Esophagus muscularis mucosa (tissue), 4 donors: Measurements from ENCODE around the gene LRP8. TPM values are rescaled to one million over a fixed set of nuclear protein-coding genes. Genes with fewer than 3 reads are reported as not detected.

Experiments
- DNase-seq: peaks from one replicate; pipeline ENCODE4 v3.0.0-alpha.2; 2017; ENCODE audit errors: extremely low spot score
- H3K27ac ChIP-seq, 4 donors: fragments of 200-600 bp; sonication (generic); replicated peaks in 1 of 4; 1 replicate in 3 of 4; 2 replicates in 1 of 4; pipeline ENCODE4 v1.5.1; 2016 to 2019; ENCODE audit warnings: mild to moderate bottlenecking in 1 of 4
- H3K27me3 ChIP-seq, 4 donors: fragments of 200-600 bp; sonication (generic); one replicate each; pipeline versions ENCODE4 v1.5.1 to v1.6.0; 2016 to 2019
- H3K36me3 ChIP-seq, 4 donors: fragments of 200-600 bp; sonication (generic); one replicate each; pipeline ENCODE4 v1.5.1; 2016 to 2019
- H3K4me1 ChIP-seq, 4 donors: fragments of 200-600 bp; sonication (generic); one replicate each; pipeline ENCODE4 v1.5.1; 2016 to 2019
- H3K4me3 ChIP-seq, 4 donors: fragments of 200-600 bp; sonication (generic); 1 replicate in 2 of 4; 2 replicates in 2 of 4; pipeline ENCODE4 v1.5.1; 2016 to 2019; ENCODE audit warnings: mild to moderate bottlenecking in 4 of 4, moderate library complexity in 1 of 4
- H3K9me3 ChIP-seq, 4 donors: fragments of 200-600 bp; sonication (generic); 1 replicate in 3 of 4; 2 replicates in 1 of 4; pipeline ENCODE4 v1.5.1; 2016 to 2019
- EP300 ChIP-seq: sonication (generic); formaldehyde crosslinking; IDR thresholded peaks from one replicate; pipeline ENCODE4 v1.6.1; 2017; ENCODE audit warnings: antibody characterized with exemption
- POLR2A ChIP-seq: fragments of 450-650 bp; IDR thresholded peaks from one replicate; pipeline ENCODE4 v1.6.1; 2017; ENCODE audit warnings: antibody characterized with exemption, moderate library complexity, mild to moderate bottlenecking, low read depth
- POLR2AphosphoS5 ChIP-seq, 2 donors: sonication (generic); formaldehyde crosslinking; IDR thresholded peaks; one replicate each; pipeline ENCODE4 v1.6.1; 2017; ENCODE audit warnings: antibody characterized with exemption in 2 of 2
- WGBS: methylation state at CpG from one replicate; pipeline ENCODE4 v1.1.5; 2018; 5-methylcytosine and 5-hydroxymethylcytosine counted together
- intact Hi-C: fragments of 100-400 bp; cut with DNase I; formaldehyde crosslinking; loops from one replicate; pipeline ENCODE4 v1.15.1; 2023
- total RNA-seq, 4 donors: library from RNA; depleted of rRNA; stranded (reverse); fragments of >200 nt; gene quantifications; one replicate each; pipeline versions ENCODE4 v1.1.0 to v1.2.1, GENCODE V29; 2016
- TF ChIP-seq, protein P1 (sequence below), 3 experiments: fragments of 200-600 bp in 2 of 3; fragments of 450-650 bp in 1 of 3; sonication (generic) in 2 of 3; IDR thresholded peaks; one replicate each; pipeline ENCODE4 v1.5.1; 2017 to 2019; ENCODE audit warnings: antibody characterized with exemption in 3 of 3, mild to moderate bottlenecking in 2 of 3, moderate library complexity in 1 of 3

LRP8 gene
- total RNA-seq, 4 donors from 2014 or later = 0.83 to 6.0 (median 1.9) TPM

DNA sequence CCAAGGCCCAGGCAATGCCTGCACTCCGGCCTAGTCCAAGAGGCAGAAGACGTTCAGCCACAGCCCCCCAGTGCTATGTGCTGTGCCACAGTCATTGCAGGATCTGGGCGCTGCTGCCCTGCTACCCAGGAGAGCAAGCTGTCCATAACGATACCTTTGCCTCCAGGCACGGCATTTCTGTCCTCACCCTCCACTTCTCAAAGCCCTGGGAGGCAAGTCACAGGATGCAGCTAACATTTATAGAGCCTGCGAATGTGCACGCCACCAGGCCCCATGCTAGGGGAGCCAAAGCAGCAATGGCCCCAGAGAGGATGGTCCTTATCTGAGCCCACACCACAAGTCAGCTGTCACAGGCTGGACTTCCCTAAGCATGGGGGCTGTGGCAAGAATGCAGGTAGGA, 13.8 kb downstream of the LRP8 start:
- Histone ChIP-seq H3K27me3 (no peaks in the 10 kb centered on the region), H3K27ac (no peak overlapping the region), H3K4me3 (no peak overlapping the region), H3K9me3 (no peaks in the 10 kb centered on the region), H3K36me3 (no peaks in the 10 kb centered on the region), H3K4me1 (peaks cover 0 to 6% (median 0%) of the 10 kb centered on the region in 4 donors)
- intact Hi-C loops = no loop called here
- TF ChIP-seq POLR2A (no peak), POLR2AphosphoS5 (IDR thresholded peaks at IDR 0.05) (no peak), EP300 (no peak)
- TF ChIP-seq, protein P1, sequence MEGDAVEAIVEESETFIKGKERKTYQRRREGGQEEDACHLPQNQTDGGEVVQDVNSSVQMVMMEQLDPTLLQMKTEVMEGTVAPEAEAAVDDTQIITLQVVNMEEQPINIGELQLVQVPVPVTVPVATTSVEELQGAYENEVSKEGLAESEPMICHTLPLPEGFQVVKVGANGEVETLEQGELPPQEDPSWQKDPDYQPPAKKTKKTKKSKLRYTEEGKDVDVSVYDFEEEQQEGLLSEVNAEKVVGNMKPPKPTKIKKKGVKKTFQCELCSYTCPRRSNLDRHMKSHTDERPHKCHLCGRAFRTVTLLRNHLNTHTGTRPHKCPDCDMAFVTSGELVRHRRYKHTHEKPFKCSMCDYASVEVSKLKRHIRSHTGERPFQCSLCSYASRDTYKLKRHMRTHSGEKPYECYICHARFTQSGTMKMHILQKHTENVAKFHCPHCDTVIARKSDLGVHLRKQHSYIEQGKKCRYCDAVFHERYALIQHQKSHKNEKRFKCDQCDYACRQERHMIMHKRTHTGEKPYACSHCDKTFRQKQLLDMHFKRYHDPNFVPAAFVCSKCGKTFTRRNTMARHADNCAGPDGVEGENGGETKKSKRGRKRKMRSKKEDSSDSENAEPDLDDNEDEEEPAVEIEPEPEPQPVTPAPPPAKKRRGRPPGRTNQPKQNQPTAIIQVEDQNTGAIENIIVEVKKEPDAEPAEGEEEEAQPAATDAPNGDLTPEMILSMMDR (IDR thresholded peaks at IDR 0.05) = no peak
- WGBS = 100% methylated on average over 7 of the region's 7 CpGs
- DNase-seq = no peak

DNA sequence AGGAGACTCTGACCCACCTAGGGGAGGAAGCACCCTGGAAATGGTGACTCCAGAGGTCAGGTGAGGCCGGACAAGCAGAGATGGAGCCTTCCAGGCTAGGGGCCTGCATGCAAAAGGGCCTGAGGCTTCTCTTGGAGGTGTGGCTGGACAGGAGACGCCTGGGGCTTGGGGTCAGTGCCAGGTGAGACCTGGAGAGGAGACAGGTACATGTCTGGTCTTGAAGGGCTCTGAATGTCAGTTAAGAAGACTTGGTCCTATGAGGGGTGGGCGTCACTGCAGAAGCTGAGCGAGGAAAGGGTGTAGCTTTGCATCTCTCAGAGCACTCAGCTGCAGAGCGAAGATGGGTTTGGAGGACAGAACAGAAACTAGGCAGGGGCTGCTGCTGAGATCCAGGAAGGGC, 14.3 kb downstream of the LRP8 start:
- Histone ChIP-seq H3K27ac (no peak overlapping the region), H3K4me1 (peaks cover 0 to 6% (median 0%) of the 10 kb centered on the region in 4 donors), H3K4me3 (no peak overlapping the region), H3K9me3 (no peaks in the 10 kb centered on the region), H3K27me3 (no peaks in the 10 kb centered on the region), H3K36me3 (no peaks in the 10 kb centered on the region)
- TF ChIP-seq EP300 (no peak), POLR2A (no peak), POLR2AphosphoS5 (IDR thresholded peaks at IDR 0.05) (no peak)
- TF ChIP-seq, protein P1 (IDR thresholded peaks at IDR 0.05) = no peak
- intact Hi-C loops = no loop called here
- WGBS = 97% methylated on average over 5 of the region's 5 CpGs
- DNase-seq = no peak

DNA sequence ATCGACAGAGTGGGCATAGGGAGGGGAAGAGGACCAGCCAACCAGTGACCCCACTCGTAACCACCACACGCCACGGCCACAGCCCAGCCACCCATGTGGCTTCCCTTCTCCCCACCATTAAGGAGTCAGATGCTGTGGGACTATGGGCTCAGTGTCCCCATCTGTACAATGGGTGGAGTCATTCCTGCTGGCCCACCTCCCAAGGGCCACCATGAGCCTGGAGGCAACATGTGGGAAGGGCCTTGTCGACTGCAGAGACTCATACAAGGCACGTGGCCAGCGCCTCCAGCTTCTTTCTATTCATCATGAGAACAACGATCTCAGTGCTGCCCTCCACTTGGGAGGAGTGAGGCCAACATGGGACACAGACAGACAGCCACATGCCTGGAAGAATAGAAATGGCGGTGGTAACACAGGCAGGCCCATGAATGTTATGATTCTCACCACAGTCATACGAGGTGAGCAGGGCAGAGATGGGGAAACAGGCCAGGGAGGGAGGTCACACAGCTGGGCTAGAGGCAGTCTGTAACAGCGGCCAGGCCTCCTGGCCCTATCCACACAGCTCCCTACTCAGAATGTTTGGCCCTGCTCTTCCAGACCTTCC, 16.1 kb downstream of the LRP8 start:
- H3K36me3 ChIP-seq = no peaks in the 10 kb centered on the region

DNA sequence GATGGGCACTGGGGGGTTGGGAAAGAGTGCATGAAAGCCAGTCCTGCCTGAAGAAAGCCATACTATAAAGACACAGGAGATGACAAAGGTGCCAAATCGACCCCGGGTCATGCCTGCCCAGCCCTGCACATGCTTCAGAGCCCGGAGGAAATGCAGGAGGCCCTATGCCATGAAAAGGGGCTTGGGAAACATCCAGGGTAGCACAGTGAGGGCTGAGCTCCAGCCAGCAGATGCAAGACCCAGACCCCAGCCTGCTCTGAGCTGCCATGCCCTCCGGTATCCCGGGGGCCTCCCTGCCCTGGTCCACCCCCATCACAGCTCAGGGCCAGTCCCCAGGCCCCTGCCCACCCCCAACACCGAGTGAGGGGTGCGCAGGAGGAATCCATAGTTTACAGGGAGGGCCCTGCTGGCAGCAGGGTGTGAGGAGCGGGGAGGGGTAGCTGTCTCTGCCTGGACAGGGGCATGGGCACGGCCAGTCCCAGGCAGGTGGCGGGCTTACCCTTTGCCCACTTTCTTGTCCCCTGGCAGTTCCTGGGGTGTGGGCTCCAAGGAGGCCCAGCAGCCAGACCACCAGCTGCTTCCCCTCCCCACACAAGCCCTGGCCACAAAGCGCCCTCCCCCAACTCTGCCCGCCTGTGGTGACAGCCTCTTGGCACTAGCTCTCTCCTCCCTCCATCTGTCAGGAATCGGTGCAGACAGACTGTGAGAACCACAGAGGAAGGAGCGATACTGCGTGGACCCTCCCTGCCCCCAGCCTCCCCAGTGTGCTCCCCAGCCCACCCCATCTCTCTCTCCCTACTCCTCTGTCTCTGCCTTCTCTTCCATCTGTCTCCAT, 16.8 kb downstream of the LRP8 start:
- Histone ChIP-seq H3K36me3 (no peaks in the 10 kb centered on the region), H3K4me3 (no peak overlapping the region), H3K27ac (no peak overlapping the region), H3K4me1 (no peaks in the 10 kb centered on the region), H3K9me3 (no peaks in the 10 kb centered on the region), H3K27me3 (no peaks in the 10 kb centered on the region)
- WGBS = 70% methylated on average over 8 of the region's 15 CpGs
- TF ChIP-seq POLR2A (no peak), POLR2AphosphoS5 (IDR thresholded peaks at IDR 0.05) (no peak), EP300 (no peak)
- TF ChIP-seq, protein P1 (IDR thresholded peaks at IDR 0.05) = no peak
- intact Hi-C loops = no loop called here
- DNase-seq = no peak

More for the DNA sequence above, 16.1 kb downstream of the LRP8 start:
- Histone ChIP-seq H3K4me1 (no peaks in the 10 kb centered on the region), H3K4me3 (no peak overlapping the region), H3K27ac (no peak overlapping the region), H3K27me3 (no peaks in the 10 kb centered on the region), H3K9me3 (no peaks in the 10 kb centered on the region)
- WGBS = 88% methylated on average over 11 of the region's 11 CpGs
- no peak for DNase-seq
- TF ChIP-seq EP300 (no peak), POLR2A (no peak), POLR2AphosphoS5 (IDR thresholded peaks at IDR 0.05) (no peak)
- TF ChIP-seq, protein P1 (IDR thresholded peaks at IDR 0.05) = no peak
- intact Hi-C loops = no loop called here
